ENCODE results near the gene MLPH. TPM values are rescaled to one million over a fixed set of nuclear protein-coding genes. Genes with fewer than 3 reads are reported as not detected.

The MLPH gene
- total and polyA plus RNA-seq, 2 of the 13 experiments (the other 11 are each of a cell fraction or from before 2014, with no cell fraction given) = 0.12 TPM; not detected in 1

DNA sequence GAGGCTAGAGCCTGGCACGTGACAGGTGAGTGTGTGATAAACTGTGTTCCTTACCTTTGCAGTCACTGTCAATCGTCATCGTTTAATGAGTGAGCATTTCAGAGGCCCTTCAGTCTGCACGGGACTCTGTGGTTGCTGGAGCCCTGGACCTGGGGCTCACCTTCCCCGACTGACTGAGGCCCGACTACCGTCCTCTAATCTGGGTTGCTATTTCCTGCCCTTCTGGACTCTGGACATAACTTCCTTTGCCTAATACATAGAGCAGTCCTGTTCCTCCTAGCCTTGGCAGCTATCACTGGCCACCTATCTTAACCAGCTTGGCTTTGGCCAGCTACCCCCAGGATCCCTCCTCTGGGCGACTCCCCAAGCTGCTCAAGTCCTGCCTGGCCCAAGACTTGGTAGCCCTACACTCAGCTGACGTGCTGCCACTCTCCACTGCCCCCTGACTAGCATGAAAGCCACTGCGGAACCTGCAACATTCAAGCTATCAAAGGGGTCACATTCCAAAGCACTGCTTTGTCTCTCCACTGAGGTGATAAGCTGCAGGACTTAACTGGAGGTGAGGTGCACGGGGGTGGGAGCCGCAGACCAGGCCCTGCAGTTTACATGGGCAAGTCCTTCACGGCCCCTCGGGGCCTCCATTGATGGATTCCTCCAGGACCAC, 114.5 kb downstream of the MLPH start (continued):
- TF ChIP-seq BRD4 (CRISPR knock-in tag; IDR thresholded peaks at IDR 0.05) = peak; percentile 15; the same call in 1 of the 2 replicates
- TF ChIP-seq, protein P1, sequence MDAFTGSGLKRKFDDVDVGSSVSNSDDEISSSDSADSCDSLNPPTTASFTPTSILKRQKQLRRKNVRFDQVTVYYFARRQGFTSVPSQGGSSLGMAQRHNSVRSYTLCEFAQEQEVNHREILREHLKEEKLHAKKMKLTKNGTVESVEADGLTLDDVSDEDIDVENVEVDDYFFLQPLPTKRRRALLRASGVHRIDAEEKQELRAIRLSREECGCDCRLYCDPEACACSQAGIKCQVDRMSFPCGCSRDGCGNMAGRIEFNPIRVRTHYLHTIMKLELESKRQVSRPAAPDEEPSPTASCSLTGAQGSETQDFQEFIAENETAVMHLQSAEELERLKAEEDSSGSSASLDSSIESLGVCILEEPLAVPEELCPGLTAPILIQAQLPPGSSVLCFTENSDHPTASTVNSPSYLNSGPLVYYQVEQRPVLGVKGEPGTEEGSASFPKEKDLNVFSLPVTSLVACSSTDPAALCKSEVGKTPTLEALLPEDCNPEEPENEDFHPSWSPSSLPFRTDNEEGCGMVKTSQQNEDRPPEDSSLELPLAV (CRISPR knock-in tag; conservative IDR thresholded peaks at IDR 0.05; ENCODE audit: low read depth) = no peak
- no peak for TF ChIP-seq KLF9 (CRISPR knock-in tag; IDR thresholded peaks at IDR 0.05; ENCODE audit: low read depth)
- TF ChIP-seq ZSCAN31 (CRISPR knock-in tag; IDR thresholded peaks at IDR 0.05; ENCODE audit: low read depth) = peak; percentile 75; the same call in 1 of the 2 replicates
- no peak for TF ChIP-seq SRSF4 (IDR thresholded peaks at IDR 0.05; ENCODE audit: low read depth, low read length, poor library complexity, severe bottlenecking)
- TF ChIP-seq KMT2B (CRISPR knock-in tag; IDR thresholded peaks at IDR 0.05) = no peak; the same call in 1 of the 2 replicates
- TF ChIP-seq ZNF382 (CRISPR knock-in tag; IDR thresholded peaks at IDR 0.05; ENCODE audit: borderline replicate concordance) = no peak
- TF ChIP-seq ZNF619 (CRISPR knock-in tag; IDR thresholded peaks at IDR 0.05) = peak; percentile 72; the same call in 1 of the 2 replicates
- TF ChIP-seq ZFP90 (CRISPR knock-in tag; IDR thresholded peaks at IDR 0.05; ENCODE audit: borderline replicate concordance) = 0 out of 2 replicates have a peak, but pooled peaks have one; percentile 46
- TF ChIP-seq, protein P2, sequence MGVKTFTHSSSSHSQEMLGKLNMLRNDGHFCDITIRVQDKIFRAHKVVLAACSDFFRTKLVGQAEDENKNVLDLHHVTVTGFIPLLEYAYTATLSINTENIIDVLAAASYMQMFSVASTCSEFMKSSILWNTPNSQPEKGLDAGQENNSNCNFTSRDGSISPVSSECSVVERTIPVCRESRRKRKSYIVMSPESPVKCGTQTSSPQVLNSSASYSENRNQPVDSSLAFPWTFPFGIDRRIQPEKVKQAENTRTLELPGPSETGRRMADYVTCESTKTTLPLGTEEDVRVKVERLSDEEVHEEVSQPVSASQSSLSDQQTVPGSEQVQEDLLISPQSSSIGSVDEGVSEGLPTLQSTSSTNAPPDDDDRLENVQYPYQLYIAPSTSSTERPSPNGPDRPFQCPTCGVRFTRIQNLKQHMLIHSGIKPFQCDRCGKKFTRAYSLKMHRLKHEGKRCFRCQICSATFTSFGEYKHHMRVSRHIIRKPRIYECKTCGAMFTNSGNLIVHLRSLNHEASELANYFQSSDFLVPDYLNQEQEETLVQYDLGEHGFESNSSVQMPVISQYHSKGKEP (CRISPR knock-in tag; IDR thresholded peaks at IDR 0.05) = no peak
- TF ChIP-seq, protein P3, sequence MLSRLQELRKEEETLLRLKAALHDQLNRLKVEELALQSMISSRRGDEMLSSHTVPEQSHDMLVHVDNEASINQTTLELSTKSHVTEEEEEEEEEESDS (CRISPR knock-in tag; IDR thresholded peaks at IDR 0.05; ENCODE audit: borderline replicate concordance) = no peak
- TF ChIP-seq ZSCAN25 (CRISPR knock-in tag; IDR thresholded peaks at IDR 0.05) = 0 out of 2 replicates have a peak, but pooled peaks have one; percentile 7
- peak; percentile 71; the same call in 1 of the 2 replicates for TF ChIP-seq ZNF580 (CRISPR knock-in tag; IDR thresholded peaks at IDR 0.05; ENCODE audit: borderline replicate concordance, low read depth)
- peak; percentile 78 for TF ChIP-seq RARA (CRISPR knock-in tag; IDR thresholded peaks at IDR 0.05)
- TF ChIP-seq MEF2D (CRISPR knock-in tag; IDR thresholded peaks at IDR 0.05) = peak; percentile 89; the same call in 1 of the 2 replicates
- no peak for TF ChIP-seq ZNF747 (CRISPR knock-in tag; IDR thresholded peaks at IDR 0.05; ENCODE audit: borderline replicate concordance)
- TF ChIP-seq MYC (CRISPR knock-in tag; IDR thresholded peaks at IDR 0.05; ENCODE audit: borderline replicate concordance) = peak; percentile 56; the same call in 1 of the 2 replicates
- TF ChIP-seq ATF1 (CRISPR knock-in tag; IDR thresholded peaks at IDR 0.05) = no peak
- TF ChIP-seq, protein P4, sequence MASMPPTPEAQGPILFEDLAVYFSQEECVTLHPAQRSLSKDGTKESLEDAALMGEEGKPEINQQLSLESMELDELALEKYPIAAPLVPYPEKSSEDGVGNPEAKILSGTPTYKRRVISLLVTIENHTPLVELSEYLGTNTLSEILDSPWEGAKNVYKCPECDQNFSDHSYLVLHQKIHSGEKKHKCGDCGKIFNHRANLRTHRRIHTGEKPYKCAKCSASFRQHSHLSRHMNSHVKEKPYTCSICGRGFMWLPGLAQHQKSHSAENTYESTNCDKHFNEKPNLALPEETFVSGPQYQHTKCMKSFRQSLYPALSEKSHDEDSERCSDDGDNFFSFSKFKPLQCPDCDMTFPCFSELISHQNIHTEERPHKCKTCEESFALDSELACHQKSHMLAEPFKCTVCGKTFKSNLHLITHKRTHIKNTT (CRISPR knock-in tag; IDR thresholded peaks at IDR 0.05) = no peak
- peak; percentile 47; the same call in 1 of the 2 replicates for TF ChIP-seq NCOR1 (IDR thresholded peaks at IDR 0.05; ENCODE audit: borderline replicate concordance, low read length)
- peak; percentile 55 for TF ChIP-seq MED8 (CRISPR knock-in tag; IDR thresholded peaks at IDR 0.05; ENCODE audit: insufficient replicate concordance)
- no peak for TF ChIP-seq ZNF749 (CRISPR knock-in tag; IDR thresholded peaks at IDR 0.05; ENCODE audit: borderline replicate concordance)
- no peak for TF ChIP-seq KLF15 (CRISPR knock-in tag; IDR thresholded peaks at IDR 0.05; ENCODE audit: borderline replicate concordance)
- TF ChIP-seq, protein P5, sequence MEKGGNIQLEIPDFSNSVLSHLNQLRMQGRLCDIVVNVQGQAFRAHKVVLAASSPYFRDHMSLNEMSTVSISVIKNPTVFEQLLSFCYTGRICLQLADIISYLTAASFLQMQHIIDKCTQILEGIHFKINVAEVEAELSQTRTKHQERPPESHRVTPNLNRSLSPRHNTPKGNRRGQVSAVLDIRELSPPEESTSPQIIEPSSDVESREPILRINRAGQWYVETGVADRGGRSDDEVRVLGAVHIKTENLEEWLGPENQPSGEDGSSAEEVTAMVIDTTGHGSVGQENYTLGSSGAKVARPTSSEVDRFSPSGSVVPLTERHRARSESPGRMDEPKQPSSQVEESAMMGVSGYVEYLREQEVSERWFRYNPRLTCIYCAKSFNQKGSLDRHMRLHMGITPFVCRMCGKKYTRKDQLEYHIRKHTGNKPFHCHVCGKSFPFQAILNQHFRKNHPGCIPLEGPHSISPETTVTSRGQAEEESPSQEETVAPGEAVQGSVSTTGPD (CRISPR knock-in tag; IDR thresholded peaks at IDR 0.05) = peak; percentile 80
